ENCODE data around the gene NCKAP1.
A peak's percentile ranks its signal among the peaks of the same experiment; 100 is the strongest.

NCKAP1 gene

GRCh38 chr2:182980652-182981051 lies 57.6 kb downstream of the NCKAP1 start:
- Mint-ChIP-seq H3K36me3 (ENCODE audit: low read depth) (peaks cover 32% of the 10 kb centered on the region), H3K4me3 (no peak overlapping the region), H3K27ac (no peak overlapping the region)

DNA sequence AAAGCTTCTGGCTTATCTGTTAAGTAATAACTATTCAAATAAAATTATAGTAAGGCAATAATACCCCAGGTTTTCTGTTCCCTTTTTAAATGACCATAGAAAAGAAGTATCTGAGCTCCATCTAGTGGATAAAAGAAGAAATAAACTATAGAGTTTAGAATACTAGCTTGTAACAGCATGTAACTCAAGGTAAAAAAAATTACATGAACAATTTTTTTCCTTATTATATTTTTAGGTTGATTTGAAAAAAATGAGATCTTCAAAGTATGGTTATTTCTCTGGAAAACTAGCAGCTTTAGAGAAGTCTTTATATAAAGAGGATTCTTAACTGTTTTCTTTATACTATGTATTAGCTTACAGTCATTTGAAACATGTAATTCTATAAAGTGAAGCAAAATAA lies 58.1 kb downstream of the NCKAP1 start:
- no peaks in the 10 kb centered on the region for H3K4me1 Mint-ChIP-seq
- H3K27me3 Mint-ChIP-seq (ENCODE audit: low read depth, poor library complexity), result no peaks in the 10 kb centered on the region
- no peak overlapping the region for H3K27ac Mint-ChIP-seq
- no peaks in the 10 kb centered on the region for H3K9me3 Mint-ChIP-seq
- peak; percentile 64 for TF ChIP-seq CTCF (IDR thresholded peaks at IDR 0.05)
- H3K36me3 Mint-ChIP-seq (ENCODE audit: low read depth), result peaks cover 35% of the 10 kb centered on the region
- no peak overlapping the region for H3K4me3 Mint-ChIP-seq
- no peak for DNase-seq

More at GRCh38 chr2:182980652-182981051, 57.6 kb downstream of the NCKAP1 start:
- H3K27me3 Mint-ChIP-seq (ENCODE audit: low read depth, poor library complexity), result no peaks in the 10 kb centered on the region
- TF ChIP-seq CTCF (IDR thresholded peaks at IDR 0.05), result no peak
- H3K9me3 Mint-ChIP-seq, result no peaks in the 10 kb centered on the region
- no peak for DNase-seq
- H3K4me1 Mint-ChIP-seq, result no peaks in the 10 kb centered on the region

- Mint-ChIP-seq H3K4me3 (no peak overlapping the region), H3K27me3 (ENCODE audit: low read depth, poor library complexity) (no peaks in the 10 kb centered on the region), H3K36me3 (ENCODE audit: low read depth) (peaks cover 61% of the 10 kb centered on the region), H3K27ac (peak overlapping the region; percentile 68), H3K9me3 (peaks cover 9% of the 10 kb centered on the region), H3K4me1 (no peaks in the 10 kb centered on the region)
- no peak for DNase-seq
- TF ChIP-seq CTCF (IDR thresholded peaks at IDR 0.05), result no peak
Observed at GRCh38 chr2:182977463-182977862, 60.8 kb downstream of the NCKAP1 start.

DNA sequence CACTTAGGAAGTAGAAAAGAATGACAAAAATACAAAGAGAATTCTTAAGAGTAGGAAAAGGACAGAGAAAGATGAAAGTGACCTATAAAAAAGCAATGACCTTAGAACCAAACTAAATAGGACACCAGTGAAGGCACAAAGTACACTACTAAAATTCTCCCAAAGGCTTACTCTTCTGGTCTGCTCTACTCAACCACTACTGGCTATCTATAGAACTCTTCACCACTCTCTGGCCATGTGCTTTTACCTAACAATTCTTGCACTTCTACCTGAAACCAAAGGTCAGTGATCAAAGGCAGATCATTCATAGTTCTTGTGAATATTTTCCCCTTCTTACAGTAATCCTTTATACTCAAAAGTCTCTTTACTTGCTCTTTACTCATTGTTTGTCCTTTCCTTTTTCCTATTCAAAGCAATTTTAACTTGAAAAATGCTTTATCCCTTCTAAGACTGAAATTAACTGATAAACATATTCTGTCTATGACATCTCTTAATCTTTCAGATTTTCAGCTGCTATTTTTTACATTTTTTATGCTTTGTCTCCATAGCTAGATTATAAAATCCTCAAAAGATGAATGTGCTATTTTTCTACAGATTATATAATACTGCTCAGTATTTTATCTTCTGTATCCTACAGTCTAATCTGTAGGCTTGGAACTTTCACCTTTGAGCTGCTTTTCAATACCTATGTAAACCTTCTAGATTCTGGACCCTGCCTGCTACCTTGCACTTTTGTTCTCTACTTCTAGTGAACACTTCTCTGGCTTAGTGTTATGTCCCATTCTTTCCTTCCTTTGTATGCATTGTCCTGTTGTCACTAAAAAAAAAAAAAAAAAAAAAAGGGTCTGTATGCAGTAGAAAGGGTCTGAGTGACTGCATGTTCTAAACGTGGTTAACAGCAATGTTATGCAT lies 64.6 kb downstream of the NCKAP1 start:
- Mint-ChIP-seq H3K27ac (no peak overlapping the region), H3K9me3 (peaks cover 35% of the 10 kb centered on the region), H3K27me3 (ENCODE audit: low read depth, poor library complexity) (no peaks in the 10 kb centered on the region), H3K4me3 (no peak overlapping the region), H3K36me3 (ENCODE audit: low read depth) (peaks cover 86% of the 10 kb centered on the region), H3K4me1 (no peaks in the 10 kb centered on the region)
- no peak for TF ChIP-seq CTCF (IDR thresholded peaks at IDR 0.05)
- no peak for DNase-seq

DNA sequence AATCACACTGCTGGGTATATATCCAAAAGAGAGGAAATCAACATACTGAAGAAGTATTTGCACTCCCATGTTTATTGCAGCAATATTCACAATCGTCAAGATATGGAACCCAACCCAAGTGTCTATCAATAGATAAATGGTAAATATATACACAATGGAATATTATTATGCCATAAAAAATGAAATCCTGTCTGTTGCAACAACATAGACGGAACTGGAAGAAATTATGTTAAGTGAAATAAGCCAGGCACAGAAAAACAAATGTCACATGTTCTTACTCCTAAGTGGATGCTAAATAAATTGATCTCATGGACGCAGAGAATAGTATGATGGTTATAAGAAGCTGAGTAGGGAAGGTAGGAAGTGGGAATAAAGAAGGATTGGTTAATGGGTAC lies 65.7 kb downstream of the NCKAP1 start:
- TF ChIP-seq CTCF (IDR thresholded peaks at IDR 0.05), result no peak
- no peaks in the 10 kb centered on the region for H3K27me3 Mint-ChIP-seq (ENCODE audit: low read depth, poor library complexity)
- H3K4me1 Mint-ChIP-seq, result no peaks in the 10 kb centered on the region
- H3K36me3 Mint-ChIP-seq (ENCODE audit: low read depth), result peaks cover 92% of the 10 kb centered on the region
- H3K9me3 Mint-ChIP-seq, result peaks cover 35% of the 10 kb centered on the region
- H3K27ac Mint-ChIP-seq, result no peak overlapping the region
- DNase-seq, result no peak
- no peak overlapping the region for H3K4me3 Mint-ChIP-seq
